Tibial nerve (tissue), 4 donors: ENCODE measurements around the gene MAGI2. TPM values are rescaled to one million over a fixed set of nuclear protein-coding genes. Genes with fewer than 3 reads are reported as not detected.
A peak's percentile ranks its signal among the peaks of the same experiment; 100 is the strongest.

Source experiments
- DNase-seq, 2 donors: peaks; one replicate each; pipeline ENCODE4 v3.0.0-alpha.2; 2019; ENCODE audit warnings: low spot score in 2 of 2
- H3K27ac ChIP-seq, 4 donors: fragments of 200-600 bp; sonication (generic) in 3 of 4; one replicate each; pipeline ENCODE4 v1.5.1; 2017 to 2019; ENCODE audit warnings: mild to moderate bottlenecking in 1 of 4
- H3K27me3 ChIP-seq, 2 donors: fragments of 200-600 bp; sonication (generic) in 1 of 2; one replicate each; pipeline versions ENCODE4 v1.5.1 to v1.6.0; 2017 to 2019
- H3K36me3 ChIP-seq, 3 donors: fragments of 200-600 bp; sonication (generic); one replicate each; pipeline ENCODE4 v1.5.1; 2018 to 2019
- H3K4me1 ChIP-seq, 4 donors: fragments of 200-600 bp; sonication (generic) in 3 of 4; one replicate each; pipeline ENCODE4 v1.5.1; 2017 to 2019
- H3K4me3 ChIP-seq, 4 donors: fragments of 200-600 bp; sonication (generic) in 3 of 4; one replicate each; pipeline ENCODE4 v1.5.1; 2017 to 2019; ENCODE audit warnings: mild to moderate bottlenecking in 1 of 4, moderate library complexity in 1 of 4
- H3K9me3 ChIP-seq, 4 donors: fragments of 200-600 bp; sonication (generic) in 3 of 4; one replicate each; pipeline ENCODE4 v1.5.1; 2017 to 2019
- EP300 ChIP-seq, 2 donors: sonication (generic); formaldehyde crosslinking; IDR thresholded peaks; one replicate each; pipeline ENCODE4 v1.6.1; 2017; ENCODE audit warnings: antibody characterized with exemption in 2 of 2, mild to moderate bottlenecking in 1 of 2
- POLR2A ChIP-seq, 2 donors: fragments of 450-650 bp; IDR thresholded peaks; one replicate each; pipeline ENCODE4 v1.6.1; 2017; ENCODE audit warnings: antibody characterized with exemption in 2 of 2, mild to moderate bottlenecking in 2 of 2, moderate library complexity in 2 of 2
- WGBS, 2 donors: methylation state at CpG; one replicate each; pipeline ENCODE4 v1.1.5; 2018; 5-methylcytosine and 5-hydroxymethylcytosine counted together
- total RNA-seq, 4 donors: library from RNA; depleted of rRNA; stranded (reverse); fragments of >200 nt; gene quantifications; one replicate each; pipeline ENCODE4 v1.1.0, GENCODE V29; 2016
- TF ChIP-seq, protein P1 (sequence below), 5 experiments: fragments of 200-600 bp in 3 of 5; fragments of 450-650 bp in 2 of 5; sonication (generic) in 3 of 5; IDR thresholded peaks; one replicate each; pipeline ENCODE4 v1.5.1; 2016 to 2019; ENCODE audit warnings: antibody characterized with exemption in 5 of 5, mild to moderate bottlenecking in 3 of 5, moderate library complexity in 2 of 5

MAGI2 gene
- total RNA-seq, 4 donors from 2014 or later, result 33.6 to 58.2 (median 55.6) TPM

DNA sequence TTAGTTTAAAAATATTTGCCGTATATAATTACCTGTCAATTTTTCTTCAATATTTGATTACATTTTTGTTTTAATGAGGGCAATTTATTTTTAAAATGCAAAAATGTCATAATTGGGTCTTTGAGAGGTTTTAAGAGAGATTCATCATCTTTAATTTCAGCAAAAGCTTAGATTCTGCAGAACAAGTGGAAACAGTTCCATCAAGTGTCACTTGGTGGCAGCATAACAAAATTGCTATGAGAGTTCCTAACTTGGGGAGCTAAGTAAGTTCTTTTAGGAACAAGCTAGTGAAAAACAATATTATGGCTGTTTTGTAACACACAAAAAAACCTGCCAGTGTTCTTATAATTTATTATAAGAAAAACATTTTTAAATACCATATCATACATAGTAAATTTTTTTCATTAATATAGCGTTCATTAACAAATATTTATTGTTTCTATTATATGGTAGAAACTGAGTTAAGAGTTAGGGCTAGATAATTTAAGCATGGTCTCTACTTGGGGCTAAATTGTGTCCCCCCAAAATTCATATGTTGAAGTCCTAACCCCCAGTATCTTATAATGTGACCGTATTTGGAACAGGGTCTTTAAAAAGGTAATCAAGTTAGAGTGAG is 155.2 kb downstream of the MAGI2 start:
- 74 to 77% methylated on average over 3 of the region's 3 CpGs for WGBS, 2 donors
- no peaks in the 10 kb centered on the region for H3K4me1 ChIP-seq
- H3K4me3 ChIP-seq, result no peak overlapping the region
- no peaks in the 10 kb centered on the region for H3K27me3 ChIP-seq
- TF ChIP-seq, protein P1, sequence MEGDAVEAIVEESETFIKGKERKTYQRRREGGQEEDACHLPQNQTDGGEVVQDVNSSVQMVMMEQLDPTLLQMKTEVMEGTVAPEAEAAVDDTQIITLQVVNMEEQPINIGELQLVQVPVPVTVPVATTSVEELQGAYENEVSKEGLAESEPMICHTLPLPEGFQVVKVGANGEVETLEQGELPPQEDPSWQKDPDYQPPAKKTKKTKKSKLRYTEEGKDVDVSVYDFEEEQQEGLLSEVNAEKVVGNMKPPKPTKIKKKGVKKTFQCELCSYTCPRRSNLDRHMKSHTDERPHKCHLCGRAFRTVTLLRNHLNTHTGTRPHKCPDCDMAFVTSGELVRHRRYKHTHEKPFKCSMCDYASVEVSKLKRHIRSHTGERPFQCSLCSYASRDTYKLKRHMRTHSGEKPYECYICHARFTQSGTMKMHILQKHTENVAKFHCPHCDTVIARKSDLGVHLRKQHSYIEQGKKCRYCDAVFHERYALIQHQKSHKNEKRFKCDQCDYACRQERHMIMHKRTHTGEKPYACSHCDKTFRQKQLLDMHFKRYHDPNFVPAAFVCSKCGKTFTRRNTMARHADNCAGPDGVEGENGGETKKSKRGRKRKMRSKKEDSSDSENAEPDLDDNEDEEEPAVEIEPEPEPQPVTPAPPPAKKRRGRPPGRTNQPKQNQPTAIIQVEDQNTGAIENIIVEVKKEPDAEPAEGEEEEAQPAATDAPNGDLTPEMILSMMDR (IDR thresholded peaks at IDR 0.05), result peak; percentile 48 to 65 (median 64)
- TF ChIP-seq POLR2A (IDR thresholded peaks at IDR 0.05) (no peak), EP300 (IDR thresholded peaks at IDR 0.05) (no peak)
- H3K36me3 ChIP-seq, result no peaks in the 10 kb centered on the region
- H3K27ac ChIP-seq, result no peak overlapping the region
- peak in 1 of 2 donors; percentile 62 for DNase-seq
- H3K9me3 ChIP-seq, result peaks cover 0 to 10% (median 0%) of the 10 kb centered on the region in 4 donors

DNA sequence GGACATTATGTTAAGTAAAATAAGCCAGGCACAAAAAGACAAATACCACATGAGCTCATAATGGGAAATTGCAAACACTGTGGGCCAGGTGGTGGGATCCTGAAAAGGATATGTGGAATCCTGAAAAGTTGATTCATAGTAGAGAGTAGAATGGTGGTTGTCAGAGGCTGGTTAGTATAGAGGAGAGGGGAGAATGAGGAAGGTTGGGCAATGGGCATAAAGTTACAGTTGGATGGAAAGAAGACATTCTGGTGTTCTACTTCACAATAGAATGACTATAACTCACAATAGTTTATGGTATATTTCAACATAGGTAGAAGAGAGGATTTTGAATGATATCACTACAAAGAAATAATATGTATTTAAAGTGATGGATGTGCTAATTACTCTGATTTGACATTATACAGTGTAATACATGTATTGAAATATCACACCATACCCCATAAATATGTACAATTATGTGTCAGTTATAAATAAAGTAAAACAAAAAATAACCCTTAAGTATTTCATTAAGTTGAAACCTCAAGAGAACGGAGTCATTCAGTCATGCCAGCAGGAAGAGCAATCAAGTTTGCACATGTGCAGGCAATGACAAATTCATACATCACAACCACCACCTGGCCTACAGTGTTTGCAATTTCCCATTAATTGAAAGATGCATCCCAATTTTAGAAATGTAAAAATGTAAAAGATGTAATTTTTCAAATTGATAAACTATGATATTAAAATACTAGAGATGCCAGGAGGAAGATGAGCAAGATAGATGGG is 156.7 kb downstream of the MAGI2 start:
- H3K4me1 ChIP-seq, result no peaks in the 10 kb centered on the region
- no peak overlapping the region for H3K4me3 ChIP-seq
- WGBS, 2 donors, result 81 to 84% methylated on average over 1 of the region's 1 CpG
- TF ChIP-seq, protein P1 (IDR thresholded peaks at IDR 0.05), result no peak
- TF ChIP-seq POLR2A (IDR thresholded peaks at IDR 0.05), result no peak
- TF ChIP-seq EP300 (IDR thresholded peaks at IDR 0.05), result no peak
- H3K9me3 ChIP-seq, result peaks cover 0 to 10% (median 0%) of the 10 kb centered on the region in 4 donors
- no peak for DNase-seq
- H3K27me3 ChIP-seq, result no peaks in the 10 kb centered on the region
- no peak overlapping the region for H3K27ac ChIP-seq
- H3K36me3 ChIP-seq, result no peaks in the 10 kb centered on the region

DNA sequence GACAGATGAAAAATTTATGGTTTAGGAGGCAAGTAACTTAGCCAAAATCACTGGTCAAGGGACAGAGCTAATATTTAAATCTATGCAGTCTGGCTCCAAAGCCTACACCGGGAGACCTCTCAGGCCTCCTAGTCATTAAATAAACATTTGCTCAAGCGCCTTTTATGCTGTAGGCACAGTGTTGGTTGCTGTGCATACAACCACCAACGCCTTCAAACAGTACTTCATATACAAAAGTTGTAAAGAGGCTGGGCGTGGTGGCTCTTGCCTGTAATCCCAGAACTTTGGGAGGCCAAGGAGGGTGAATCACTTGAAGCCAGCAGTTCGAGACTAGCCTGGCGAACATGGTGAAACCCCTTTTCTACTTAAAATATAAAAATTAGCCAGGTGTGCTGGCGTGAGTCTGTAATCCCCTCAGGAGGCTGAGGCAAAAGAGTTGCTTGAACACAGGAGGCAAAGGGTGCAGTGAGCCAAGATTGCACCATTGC is 159.8 kb downstream of the MAGI2 start:
- WGBS, 2 donors, result 81 to 85% methylated on average over 7 of the region's 7 CpGs
- no peak overlapping the region for H3K4me3 ChIP-seq
- H3K9me3 ChIP-seq, result no peaks in the 10 kb centered on the region
- H3K27me3 ChIP-seq, result no peaks in the 10 kb centered on the region
- no peaks in the 10 kb centered on the region for H3K4me1 ChIP-seq
- H3K36me3 ChIP-seq, result no peaks in the 10 kb centered on the region
- no peak for DNase-seq
- TF ChIP-seq EP300 (IDR thresholded peaks at IDR 0.05) (no peak), POLR2A (IDR thresholded peaks at IDR 0.05) (no peak)
- TF ChIP-seq, protein P1 (IDR thresholded peaks at IDR 0.05), result no peak
- H3K27ac ChIP-seq, result no peak overlapping the region

DNA sequence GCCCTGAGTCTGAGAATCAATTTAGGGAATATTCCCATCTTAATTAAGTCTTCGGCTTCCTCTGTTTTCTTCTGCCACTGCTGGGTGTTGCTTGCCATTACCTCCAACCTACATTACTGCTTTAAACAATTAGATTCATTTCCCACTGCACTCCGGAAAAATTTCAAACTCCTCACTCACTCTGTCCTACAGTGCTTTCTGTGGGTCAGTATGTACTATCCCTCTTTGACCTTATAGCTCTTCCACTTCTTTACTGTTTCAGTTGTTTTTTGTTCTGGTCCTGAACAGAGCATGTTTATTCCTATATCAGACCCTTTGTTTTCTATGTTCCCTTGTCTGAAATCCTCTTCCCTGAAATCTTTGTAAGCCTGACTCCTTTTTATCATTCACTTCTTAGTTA is 160.6 kb downstream of the MAGI2 start:
- Histone ChIP-seq H3K27ac (no peak overlapping the region), H3K36me3 (no peaks in the 10 kb centered on the region), H3K4me1 (no peaks in the 10 kb centered on the region), H3K9me3 (no peaks in the 10 kb centered on the region), H3K4me3 (no peak overlapping the region), H3K27me3 (no peaks in the 10 kb centered on the region)
- no peak for DNase-seq
- WGBS, 2 donors, result 67 to 76% methylated on average over 2 of the region's 2 CpGs
- TF ChIP-seq, protein P1 (IDR thresholded peaks at IDR 0.05), result no peak
- no peak for TF ChIP-seq EP300 (IDR thresholded peaks at IDR 0.05)
- TF ChIP-seq POLR2A (IDR thresholded peaks at IDR 0.05), result no peak

DNA sequence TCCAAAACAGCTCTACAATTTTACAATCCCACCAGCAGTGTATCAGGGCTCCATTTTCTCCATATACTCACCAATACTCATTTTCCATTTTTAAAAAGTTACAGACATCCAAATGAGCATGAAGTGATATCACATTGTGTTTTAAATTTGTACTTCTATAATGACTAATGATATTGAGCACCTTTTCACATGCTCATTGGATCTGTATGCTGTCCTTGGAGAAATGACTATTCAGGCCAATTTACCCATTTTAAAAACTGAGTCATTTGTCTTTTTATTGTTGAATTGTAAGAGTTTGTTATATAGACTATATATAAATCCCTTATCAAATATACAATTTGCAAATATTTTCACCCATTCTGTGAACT is 162.0 kb downstream of the MAGI2 start:
- Histone ChIP-seq H3K27ac (no peak overlapping the region), H3K4me3 (no peak overlapping the region), H3K9me3 (no peaks in the 10 kb centered on the region), H3K4me1 (no peaks in the 10 kb centered on the region), H3K27me3 (no peaks in the 10 kb centered on the region), H3K36me3 (no peaks in the 10 kb centered on the region)
- TF ChIP-seq POLR2A (IDR thresholded peaks at IDR 0.05) (no peak), EP300 (IDR thresholded peaks at IDR 0.05) (no peak)
- TF ChIP-seq, protein P1 (IDR thresholded peaks at IDR 0.05), result no peak
- no peak for DNase-seq
